K562 (cell line): ENCODE data around the gene EMX1.
A peak's percentile ranks its signal among the peaks of the same experiment; 100 is the strongest.

ENCODE experiments used
- ELF1 ChIP-seq: fragments of 200-800 bp; sonication (Bioruptor generic); IDR thresholded peaks from 2 replicates; pipeline ENCODE4 v1.6.1; 2016; ENCODE audit warnings: missing genetic modification characterization, missing compliant biosample characterization
- ETV6 ChIP-seq, 3 experiments: fragments of 150-350 bp in 1 of 3; sonication (generic) in 1 of 3; formaldehyde crosslinking in 1 of 3; IDR thresholded peaks; 2 replicates each; pipeline versions ENCODE4 v1.6.1 to v1.8.0; 2014 to 2022; ENCODE audit warnings: borderline replicate concordance in 2 of 3, low read depth in 2 of 3, antibody characterized with exemption in 1 of 3, low read length in 1 of 3, mild to moderate bottlenecking in 1 of 3, missing genetic modification reagents in 1 of 3
- EZH2 ChIP-seq: IDR thresholded peaks from 2 replicates; pipeline ENCODE4 v1.6.1; 2012; ENCODE audit warnings: low read depth, mild to moderate bottlenecking, inconsistent platforms, low read length, borderline replicate concordance
- POLR2A ChIP-seq: fragments of 450-650 bp; conservative IDR thresholded peaks from 2 replicates; pipeline ENCODE4 v1.6.1; 2016
- PYGO2 ChIP-seq: fragments of 450-650 bp; IDR thresholded peaks from 2 replicates; pipeline ENCODE4 v1.6.1; 2016; ENCODE audit warnings: mild to moderate bottlenecking, missing genetic modification characterization, moderate library complexity, missing compliant biosample characterization
- SP1 ChIP-seq: sonication (generic); formaldehyde crosslinking; IDR thresholded peaks from 2 replicates; pipeline ENCODE4 v1.8.1; 2022; ENCODE audit warnings: mild to moderate bottlenecking, missing genetic modification reagents
- SPI1 ChIP-seq: IDR thresholded peaks from 2 replicates; pipeline ENCODE4 v1.6.1; 2011; ENCODE audit warnings: low read depth, low read length, control low read depth, borderline replicate concordance
- SRSF9 ChIP-seq: fragments of 200-400 bp; formaldehyde crosslinking; IDR thresholded peaks from 2 replicates; pipeline ENCODE4 v1.6.1; 2017; ENCODE audit warnings: low read depth, low read length, borderline replicate concordance
- ZNF282 ChIP-seq: sonication (generic); formaldehyde crosslinking; IDR thresholded peaks from 2 replicates; pipeline ENCODE4 v1.8.1; 2023; ENCODE audit warnings: missing genetic modification reagents
- TF ChIP-seq, protein P1 (sequence below), 3 experiments: IDR thresholded peaks in 2 of 3; conservative IDR thresholded peaks in 1 of 3; 2 replicates each; pipeline ENCODE4 v1.5.1; 2011 to 2012; ENCODE audit warnings: low read length in 3 of 3, mild to moderate bottlenecking in 3 of 3, control low read depth in 2 of 3, improper control_type of control experiment in 1 of 3, inconsistent platforms in 1 of 3, low read depth in 1 of 3, mixed read lengths in 1 of 3, moderate library complexity in 1 of 3; ENCODE audit not compliant: insufficient read depth in 2 of 3

DNA sequence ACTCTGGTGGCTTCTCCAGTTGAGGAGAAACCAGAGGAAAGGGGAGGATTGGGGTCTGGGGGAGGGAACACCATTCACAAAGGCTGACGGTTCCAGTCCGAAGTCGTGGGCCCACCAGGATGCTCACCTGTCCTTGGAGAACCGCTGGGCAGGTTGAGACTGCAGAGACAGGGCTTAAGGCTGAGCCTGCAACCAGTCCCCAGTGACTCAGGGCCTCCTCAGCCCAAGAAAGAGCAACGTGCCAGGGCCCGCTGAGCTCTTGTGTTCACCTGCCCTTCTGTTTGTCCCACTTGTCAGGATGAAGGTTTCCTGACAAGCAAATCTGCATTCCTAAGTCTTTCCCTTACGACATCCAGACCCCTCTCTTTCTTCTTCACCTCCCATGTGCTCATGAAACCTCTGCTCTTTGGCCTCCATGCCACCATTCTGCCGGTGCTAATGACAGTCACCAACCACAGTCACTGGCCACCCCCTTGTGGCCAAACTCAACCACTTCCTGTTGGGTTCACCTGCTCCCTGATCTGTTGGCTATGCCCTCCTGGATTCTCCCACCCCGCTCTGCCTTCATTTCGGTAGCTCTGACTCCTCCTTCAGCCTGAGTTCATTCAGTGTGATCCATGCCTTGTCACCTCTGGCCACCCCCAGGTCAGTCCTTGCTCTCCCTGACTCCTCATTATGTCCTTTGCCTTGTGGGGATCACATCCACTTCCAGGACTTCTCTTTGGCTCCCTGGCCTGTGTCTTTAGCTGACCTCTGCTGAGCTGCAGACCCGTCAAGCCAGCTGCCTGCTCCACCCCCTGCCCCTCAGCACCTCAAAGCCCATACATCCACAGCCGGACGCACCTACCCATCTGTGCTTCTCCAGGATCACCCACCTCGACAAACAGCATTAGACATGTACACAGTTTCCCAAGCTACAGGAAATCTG lies 17.6 kb downstream of the EMX1 start:
- no peak for TF ChIP-seq ZNF282 (CRISPR knock-in tag)
- TF ChIP-seq EZH2 = no peak
- no peak for TF ChIP-seq POLR2A
- TF ChIP-seq, protein P1, sequence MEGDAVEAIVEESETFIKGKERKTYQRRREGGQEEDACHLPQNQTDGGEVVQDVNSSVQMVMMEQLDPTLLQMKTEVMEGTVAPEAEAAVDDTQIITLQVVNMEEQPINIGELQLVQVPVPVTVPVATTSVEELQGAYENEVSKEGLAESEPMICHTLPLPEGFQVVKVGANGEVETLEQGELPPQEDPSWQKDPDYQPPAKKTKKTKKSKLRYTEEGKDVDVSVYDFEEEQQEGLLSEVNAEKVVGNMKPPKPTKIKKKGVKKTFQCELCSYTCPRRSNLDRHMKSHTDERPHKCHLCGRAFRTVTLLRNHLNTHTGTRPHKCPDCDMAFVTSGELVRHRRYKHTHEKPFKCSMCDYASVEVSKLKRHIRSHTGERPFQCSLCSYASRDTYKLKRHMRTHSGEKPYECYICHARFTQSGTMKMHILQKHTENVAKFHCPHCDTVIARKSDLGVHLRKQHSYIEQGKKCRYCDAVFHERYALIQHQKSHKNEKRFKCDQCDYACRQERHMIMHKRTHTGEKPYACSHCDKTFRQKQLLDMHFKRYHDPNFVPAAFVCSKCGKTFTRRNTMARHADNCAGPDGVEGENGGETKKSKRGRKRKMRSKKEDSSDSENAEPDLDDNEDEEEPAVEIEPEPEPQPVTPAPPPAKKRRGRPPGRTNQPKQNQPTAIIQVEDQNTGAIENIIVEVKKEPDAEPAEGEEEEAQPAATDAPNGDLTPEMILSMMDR (IDR thresholded peaks at IDR 0.05 in 2 of 3, conservative IDR thresholded peaks at IDR 0.05 in 1 of 3; ENCODE audit: insufficient read depth in 2 of 3, low read depth in 1 of 3, low read length in 3 of 3) = peak; percentile 78 to 83 (median 79)
- TF ChIP-seq SP1 (CRISPR knock-in tag) = no peak
- TF ChIP-seq SRSF9 = no peak
- TF ChIP-seq ETV6 (IDR thresholded peaks at IDR 0.05; ENCODE audit: borderline replicate concordance in 1 of 2, low read depth in 2 of 2, low read length in 1 of 2) = no peak
- no peak for TF ChIP-seq ETV6 (CRISPR knock-in tag; IDR thresholded peaks at IDR 0.05; ENCODE audit: borderline replicate concordance)
- peak; percentile 69 for TF ChIP-seq SPI1
- no peak for TF ChIP-seq ELF1
- no peak for TF ChIP-seq PYGO2 (tag)
